DMS 273 (cell line): ENCODE data around the gene SS18L1.

Experiments
- DNase-seq: peaks from one replicate; lab custom pipeline; 2025; ENCODE audit not compliant: unreplicated experiment; lab: John Stamatoyannopoulos, UW

SS18L1 gene

DNA sequence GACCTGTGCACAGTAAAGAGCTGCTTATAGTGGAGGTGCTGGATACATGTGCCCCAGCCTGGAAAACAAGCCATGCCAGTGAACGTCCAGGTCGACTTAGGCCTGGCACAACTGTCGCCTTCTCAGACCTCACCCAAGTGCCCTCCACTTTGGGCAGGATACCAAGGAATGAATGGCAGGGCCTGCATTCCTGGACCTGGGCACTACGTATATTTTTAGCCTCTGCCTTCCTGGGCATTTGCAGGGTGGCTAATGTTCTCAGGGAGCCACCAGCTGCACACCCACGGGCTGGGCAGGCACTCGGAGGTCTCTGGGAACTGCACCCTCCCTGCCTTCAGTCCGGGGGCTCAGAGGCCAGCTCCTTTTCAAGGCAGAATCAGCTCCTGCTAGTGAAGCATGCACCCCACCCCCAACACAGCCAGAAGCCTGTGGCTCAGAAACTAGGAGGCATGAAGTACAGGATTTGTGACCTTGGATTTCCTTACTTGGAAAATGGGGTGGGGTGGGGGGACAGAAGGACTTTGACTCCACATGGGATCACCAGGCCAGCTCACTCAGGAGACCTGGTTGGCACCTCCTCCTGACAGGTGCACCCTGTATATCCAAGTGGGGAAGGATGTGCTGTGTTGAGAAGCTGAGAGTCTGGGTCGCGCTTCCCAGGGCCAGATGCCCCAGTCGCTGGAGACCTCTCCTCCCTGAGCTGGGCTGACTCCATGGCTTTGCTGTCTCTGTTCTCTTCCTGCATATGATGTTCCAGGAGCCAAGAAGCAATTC lies 23.8 kb upstream of the SS18L1 start:
- no peak for DNase-seq

- DNase-seq = no peak
These were observed 23.2 kb upstream of the SS18L1 start for GRCh38 chr20:62120365-62120762.

DNA sequence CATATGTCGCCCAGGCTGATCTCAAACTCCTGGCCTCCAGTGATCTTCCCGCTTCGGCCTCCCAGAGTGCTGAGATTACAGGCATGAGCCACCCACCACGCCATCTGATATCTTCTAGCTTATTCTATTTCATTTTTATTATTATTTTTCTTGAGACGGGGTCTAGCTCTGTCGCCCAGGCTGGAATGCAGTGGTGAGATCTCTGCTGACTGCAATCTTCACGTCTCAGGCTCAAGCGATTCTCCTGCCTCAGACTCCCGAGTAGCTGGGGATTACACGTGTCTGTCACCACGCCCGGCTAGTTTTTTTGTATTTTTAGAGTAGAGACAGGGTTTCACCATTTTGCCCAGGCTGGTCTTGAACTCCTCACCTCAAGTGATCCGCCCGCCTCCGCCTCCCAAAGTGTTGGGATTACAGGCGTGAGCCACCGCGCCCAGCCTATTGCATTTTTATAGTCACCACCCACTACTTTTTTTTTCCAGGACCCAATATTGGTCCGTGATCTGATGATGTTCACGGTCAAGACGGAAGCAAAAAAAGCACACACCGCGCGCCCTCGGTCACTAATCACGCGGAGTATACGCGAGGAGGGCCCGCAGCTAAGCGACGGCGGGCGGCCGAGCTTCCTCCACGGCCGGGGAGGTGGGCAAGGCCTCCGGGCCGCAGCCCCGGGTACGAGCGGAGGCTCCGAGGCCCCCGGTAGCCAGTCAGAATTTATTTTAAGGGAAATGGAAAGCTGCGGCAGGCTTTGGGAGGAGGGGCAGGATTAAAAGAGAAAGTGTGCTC lies 22.4 kb upstream of the SS18L1 start:
- DNase-seq = no peak

DNA sequence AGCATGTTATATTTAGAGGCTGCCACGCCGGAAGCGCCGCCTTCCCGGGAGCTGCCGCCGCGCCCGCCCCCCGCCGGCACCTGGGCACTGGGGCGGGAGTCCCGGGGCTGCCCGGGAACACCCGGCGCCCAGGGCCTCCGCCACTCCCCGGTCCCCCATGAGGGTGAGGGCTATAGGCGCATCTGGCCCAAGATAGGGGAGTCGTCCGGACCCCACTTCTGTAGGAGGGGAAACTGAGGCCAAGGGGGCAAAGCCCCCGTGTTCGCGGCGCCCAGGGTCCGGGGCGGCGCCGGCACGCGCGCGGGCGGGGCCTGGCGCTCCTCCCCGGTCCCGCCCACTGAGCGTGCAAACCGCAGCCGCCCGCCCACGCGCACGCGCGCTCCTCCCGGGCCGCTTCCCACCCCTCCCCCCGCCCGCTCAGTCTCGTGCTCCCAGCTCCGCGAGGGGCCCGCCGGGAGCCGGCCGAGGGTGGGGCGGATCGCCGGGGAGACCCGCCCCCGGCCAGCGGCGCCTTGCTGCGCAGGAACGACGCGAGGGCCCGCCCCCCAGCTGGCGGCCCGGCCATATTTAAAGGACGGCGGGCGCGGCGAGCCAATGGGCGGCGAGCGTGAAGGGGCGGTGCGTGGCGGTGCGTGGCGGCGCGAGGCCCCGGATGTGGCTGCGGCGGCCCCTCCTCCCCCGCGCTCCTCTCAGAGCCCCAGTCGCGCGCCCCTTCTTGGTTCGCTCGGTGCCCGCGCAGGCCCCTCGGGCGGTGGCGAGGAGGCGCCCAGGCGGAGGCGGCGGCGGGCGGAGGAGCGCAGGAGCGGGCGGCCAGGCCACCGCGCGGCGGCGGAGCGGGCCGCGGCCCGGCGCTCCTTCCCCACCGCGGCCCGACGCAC lies 21.6 kb upstream of the SS18L1 start, which contains the start of gene LSM14B:
Gene LSM14B (plus strand): TSS at position 700 of the 878 bp plus-strand sequence. CDS start 192 bp downstream, outside the sequence.
- peak; percentile 99 for DNase-seq

DNA sequence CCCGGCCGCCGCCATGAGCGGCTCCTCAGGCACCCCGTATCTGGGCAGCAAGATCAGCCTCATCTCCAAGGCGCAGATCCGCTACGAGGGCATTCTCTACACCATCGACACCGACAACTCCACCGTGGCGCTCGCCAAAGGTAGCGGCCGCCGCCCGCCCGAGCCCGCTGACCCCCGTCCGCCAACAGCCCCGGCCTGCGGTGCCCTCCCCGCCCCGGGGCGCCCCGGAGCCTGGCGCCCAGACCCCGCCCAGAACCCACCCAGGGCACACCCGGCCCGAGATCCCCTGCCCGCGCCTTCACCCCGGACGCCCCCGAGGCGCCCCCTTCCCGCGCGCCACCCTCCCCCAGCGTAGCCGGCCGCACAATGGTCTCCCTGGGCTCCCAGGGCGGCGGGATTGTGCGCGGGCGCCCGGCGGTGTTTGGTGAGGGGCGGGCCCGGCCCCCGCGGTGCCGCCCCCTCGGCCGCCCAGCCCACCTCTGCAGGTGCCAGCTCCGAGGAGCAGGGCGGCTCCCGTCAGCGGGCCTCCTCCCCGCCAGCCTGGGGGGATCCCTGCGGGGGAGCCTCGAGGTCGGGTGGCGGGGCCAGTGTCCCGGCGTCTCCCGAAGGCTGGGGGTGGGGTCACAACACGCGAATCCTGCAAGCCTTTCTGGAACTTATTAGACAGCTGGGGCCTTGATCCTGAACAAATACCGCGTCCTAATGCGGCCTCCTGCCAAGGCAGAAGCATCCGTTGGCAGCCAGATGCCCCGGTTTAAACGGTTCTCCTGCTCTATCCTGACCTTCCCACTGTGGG lies 20.7 kb upstream of the SS18L1 start:
- DNase-seq = peak; percentile 89

DNA sequence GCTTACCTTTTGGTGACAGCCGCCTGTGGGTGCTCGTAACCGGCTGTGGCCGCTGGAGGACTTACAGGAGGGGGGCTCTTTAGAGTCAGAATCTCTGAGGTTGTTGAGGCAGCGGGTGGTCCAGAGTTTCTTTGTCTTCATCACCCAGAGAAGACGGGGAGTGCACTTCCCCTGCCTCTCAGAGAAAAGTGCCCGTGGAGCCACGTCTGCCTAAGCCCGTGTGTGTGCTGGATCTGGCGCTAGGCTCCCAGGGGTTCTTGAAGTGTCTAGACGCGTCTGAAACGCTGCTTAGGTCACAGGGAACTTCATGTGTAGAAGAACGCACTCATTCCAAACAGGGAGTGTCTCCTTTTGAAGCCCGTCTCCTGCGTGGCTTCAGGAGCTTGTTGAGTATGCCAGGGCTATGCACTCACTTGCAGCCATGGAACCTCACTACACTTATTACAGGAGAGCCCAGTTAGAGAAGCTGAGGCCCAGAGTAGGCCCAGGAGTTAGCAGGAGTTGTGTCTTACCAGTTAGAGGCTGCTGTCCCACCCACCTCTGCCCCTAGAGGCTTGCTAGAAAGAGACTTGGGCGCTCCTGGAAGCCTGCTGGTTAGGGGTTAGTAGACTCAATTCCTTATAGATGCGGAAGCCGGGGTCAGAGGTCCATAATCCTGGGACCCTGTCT lies 20.0 kb upstream of the SS18L1 start:
- peak; percentile 52 for DNase-seq

- no peak for DNase-seq
These were observed 17.4 kb upstream of the SS18L1 start for GRCh38 chr20:62126141-62126540.

- DNase-seq = no peak
These were observed 15.8 kb upstream of the SS18L1 start for GRCh38 chr20:62127799-62128198.

GRCh38 chr20:62128502-62128901 lies 15.1 kb upstream of the SS18L1 start:
- no peak for DNase-seq

DNA sequence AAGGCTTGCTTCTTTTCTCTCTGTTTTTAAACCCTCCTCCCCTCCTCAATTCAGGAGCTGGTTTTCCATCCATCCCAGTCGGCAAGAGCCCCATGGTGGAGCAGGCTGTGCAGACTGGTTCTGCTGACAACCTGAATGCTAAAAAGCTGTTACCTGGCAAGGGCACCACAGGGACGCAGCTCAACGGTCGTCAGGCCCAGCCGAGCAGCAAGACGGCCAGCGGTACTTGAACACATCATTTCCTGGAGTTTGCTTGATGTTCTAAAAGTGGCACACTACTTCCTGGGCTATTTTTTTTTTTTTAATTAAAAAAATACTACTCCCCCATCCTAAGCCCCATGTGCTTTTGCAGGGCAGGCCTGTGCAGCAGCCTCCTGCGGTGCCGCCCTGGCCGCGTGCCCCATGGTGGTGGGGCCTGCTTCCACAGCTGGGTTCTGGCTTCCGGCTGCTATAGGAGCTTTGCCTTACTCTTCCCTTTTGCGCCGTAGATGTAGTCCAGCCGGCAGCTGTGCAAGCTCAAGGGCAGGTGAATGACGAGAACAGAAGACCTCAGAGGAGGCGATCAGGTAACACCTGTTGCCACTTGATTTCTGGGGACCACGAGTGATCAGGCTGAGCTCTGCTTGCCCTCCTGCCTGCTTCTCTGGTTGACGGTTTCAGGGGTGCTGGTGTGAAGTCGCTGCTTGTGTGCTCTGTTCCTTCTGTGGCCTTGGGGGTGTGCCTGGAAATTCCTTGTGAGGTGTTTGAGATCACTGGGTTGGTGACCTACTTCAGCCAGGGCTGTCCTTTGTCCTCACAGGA lies 13.6 kb upstream of the SS18L1 start:
- DNase-seq = no peak

GRCh38 chr20:62131560-62132320 lies 11.8 kb upstream of the SS18L1 start:
- no peak for DNase-seq

GRCh38 chr20:62132421-62132820 lies 11.1 kb upstream of the SS18L1 start:
- DNase-seq = no peak

DNA sequence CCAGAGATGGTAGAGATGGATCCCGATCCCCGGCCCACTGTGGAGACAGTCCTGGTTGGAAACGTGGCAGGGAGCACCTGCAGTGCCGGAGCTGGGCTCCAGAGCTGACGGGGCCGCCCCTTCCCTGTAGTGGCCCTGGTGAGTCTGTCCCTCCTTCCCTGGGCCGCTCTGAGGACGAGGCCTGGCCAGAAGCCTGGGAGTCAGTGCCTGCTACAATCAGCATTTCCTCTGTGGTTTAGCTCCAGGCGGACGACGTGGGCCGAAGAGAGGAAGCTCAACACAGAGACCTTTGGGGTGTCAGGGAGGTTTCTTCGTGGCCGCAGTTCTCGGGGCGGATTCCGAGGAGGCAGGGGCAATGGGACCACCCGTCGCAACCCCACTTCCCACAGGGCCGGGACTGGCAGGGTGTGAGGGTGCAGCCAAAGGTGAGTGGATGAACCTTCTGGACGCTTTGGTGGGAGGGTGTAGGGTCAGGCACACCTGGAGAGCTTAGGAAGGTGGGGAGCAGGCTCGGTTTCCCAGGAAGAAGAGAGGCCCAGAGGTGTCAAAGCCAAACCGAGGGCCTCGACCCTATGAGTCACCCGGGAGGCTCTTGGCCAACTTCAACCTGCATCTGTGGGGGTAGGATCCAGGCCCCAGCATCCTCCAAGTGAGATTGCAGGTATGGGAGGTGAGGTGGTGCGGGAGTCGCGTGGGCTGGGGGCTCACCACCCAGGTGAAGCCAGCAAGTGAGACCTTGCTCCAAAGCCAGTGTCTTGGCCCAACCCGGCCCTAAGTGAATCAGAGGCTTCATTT lies 10.3 kb upstream of the SS18L1 start:
- no peak for DNase-seq

GRCh38 chr20:62133864-62134263 lies 9.7 kb upstream of the SS18L1 start:
- no peak for DNase-seq

GRCh38 chr20:62134735-62135231 lies 8.8 kb upstream of the SS18L1 start:
- DNase-seq = no peak

DNA sequence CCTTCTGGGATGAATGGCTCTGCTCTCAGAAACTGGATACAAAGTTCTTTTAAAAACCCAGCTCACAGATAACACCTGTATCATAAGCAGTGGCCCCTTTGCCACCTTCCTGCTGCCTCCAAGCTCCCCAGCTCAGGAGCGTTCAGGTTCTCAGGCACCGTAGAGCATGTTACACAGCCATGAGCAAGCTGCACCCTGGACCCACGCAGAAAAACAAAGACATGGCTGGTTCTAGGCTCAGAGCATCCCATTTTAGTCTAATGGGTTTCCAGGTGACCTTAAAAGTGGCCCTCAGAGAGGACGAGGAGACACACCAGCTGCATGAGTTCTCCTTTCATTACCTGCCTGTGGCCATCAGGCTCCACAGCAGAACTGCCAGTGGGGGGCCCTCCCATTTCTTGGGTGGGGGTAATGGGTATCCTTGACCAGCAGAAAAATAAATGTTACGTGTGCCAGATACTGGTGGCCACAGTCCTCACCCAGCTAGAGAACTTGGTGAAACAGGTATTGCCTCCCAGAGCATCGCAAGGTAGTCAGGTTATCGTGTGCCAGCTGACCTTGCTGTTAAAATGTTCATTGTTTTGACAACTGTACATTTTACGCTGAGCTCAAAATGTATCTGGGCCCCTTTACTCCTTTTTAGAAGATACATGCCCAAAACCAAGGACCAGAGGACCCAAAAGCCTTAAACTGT lies 7.8 kb upstream of the SS18L1 start:
- no peak for DNase-seq
